Breast epithelium (tissue), 3 donors: ENCODE data around the gene MACROH2A1.

ENCODE experiments used
- CTCF ChIP-seq, 3 donors: fragments of 450-650 bp; IDR thresholded peaks; one replicate each; pipeline ENCODE4 v1.5.1; 2016 to 2017; ENCODE audit warnings: antibody characterized with exemption in 3 of 3, mild to moderate bottlenecking in 3 of 3, moderate library complexity in 3 of 3
- POLR2A ChIP-seq: fragments of 450-650 bp; IDR thresholded peaks from one replicate; pipeline ENCODE4 v1.6.1; 2016; ENCODE audit warnings: antibody characterized with exemption, mild to moderate bottlenecking, moderate library complexity
- POLR2AphosphoS5 ChIP-seq, 3 donors: sonication (generic); formaldehyde crosslinking; IDR thresholded peaks; one replicate each; pipeline ENCODE4 v1.6.1; 2017; ENCODE audit warnings: antibody characterized with exemption in 3 of 3

GRCh38 chr5:135304352-135305221 lies 94.4 kb downstream of the MACROH2A1 start:
- TF ChIP-seq POLR2A: no peak
- no peak for TF ChIP-seq CTCF (IDR thresholded peaks at IDR 0.05)
- TF ChIP-seq POLR2AphosphoS5 (IDR thresholded peaks at IDR 0.05): no peak
